ENCODE results near the gene CD276.
"Not testable (repeated sequence)": the region's sequence is repeated elsewhere in the genome, so short reads cannot be mapped to it uniquely, and the experiment has no call there.

The CD276 gene

GRCh38 chr15:73709686-73710085, 25.5 kb downstream of the CD276 start:
- DNase-seq (ENCODE audit: low read depth in 2 of 2), result no peak

- DNase-seq (ENCODE audit: low read depth in 2 of 2), result no peak
These were observed 26.1 kb downstream of the CD276 start for GRCh38 chr15:73710321-73710720.

GRCh38 chr15:73711526-73711925, 27.3 kb downstream of the CD276 start:
- no peak for DNase-seq (ENCODE audit: low read depth in 2 of 2)

GRCh38 chr15:73712107-73712506, 27.9 kb downstream of the CD276 start:
- DNase-seq (ENCODE audit: low read depth in 2 of 2), result no peak

GRCh38 chr15:73714695-73715301, 30.6 kb downstream of the CD276 start:
- no peak for DNase-seq (ENCODE audit: low read depth in 2 of 2)

- DNase-seq (ENCODE audit: low read depth in 2 of 2), result no peak
These were observed 31.2 kb downstream of the CD276 start for GRCh38 chr15:73715417-73715816.

GRCh38 chr15:73716417-73716816, 32.2 kb downstream of the CD276 start:
- DNase-seq (ENCODE audit: low read depth in 2 of 2), result no peak

- DNase-seq (ENCODE audit: low read depth in 2 of 2), result no peak
These were observed 33.0 kb downstream of the CD276 start for GRCh38 chr15:73717206-73717605.

GRCh38 chr15:73717802-73718201, 33.6 kb downstream of the CD276 start:
- DNase-seq (ENCODE audit: low read depth in 2 of 2), result no peak

GRCh38 chr15:73718694-73719093, 34.5 kb downstream of the CD276 start:
- DNase-seq (ENCODE audit: low read depth in 2 of 2), result no peak

GRCh38 chr15:73722425-73722824, 38.2 kb downstream of the CD276 start:
- DNase-seq (ENCODE audit: low read depth in 2 of 2), result no peak

GRCh38 chr15:73723191-73723590, 39.0 kb downstream of the CD276 start:
- DNase-seq (ENCODE audit: low read depth in 2 of 2), result no peak

GRCh38 chr15:73724212-73724611, 40.0 kb downstream of the CD276 start:
- DNase-seq (ENCODE audit: low read depth in 2 of 2), result no peak

GRCh38 chr15:73727330-73727976, 43.3 kb downstream of the CD276 start:
- no peak for DNase-seq (ENCODE audit: low read depth in 2 of 2)

GRCh38 chr15:73732051-73732450, 47.9 kb downstream of the CD276 start:
- not testable (repeated sequence) for DNase-seq (ENCODE audit: low read depth in 2 of 2)

- DNase-seq (ENCODE audit: low read depth in 2 of 2), result no peak
These were observed 48.7 kb downstream of the CD276 start for GRCh38 chr15:73732930-73733329.

- no peak for DNase-seq (ENCODE audit: low read depth in 2 of 2)
These were observed 53.4 kb downstream of the CD276 start for GRCh38 chr15:73737535-73737934.

- no peak for DNase-seq (ENCODE audit: low read depth in 2 of 2)
These were observed 56.2 kb downstream of the CD276 start for GRCh38 chr15:73740152-73741048.

- DNase-seq (ENCODE audit: low read depth in 2 of 2), result no peak
These were observed 57.2 kb downstream of the CD276 start for GRCh38 chr15:73741321-73741836.

GRCh38 chr15:73744293-73744692, 60.1 kb downstream of the CD276 start:
- no peak for DNase-seq (ENCODE audit: low read depth in 2 of 2)

- DNase-seq (ENCODE audit: low read depth in 2 of 2), result no peak
These were observed 60.9 kb downstream of the CD276 start for GRCh38 chr15:73745073-73745472.

- DNase-seq (ENCODE audit: low read depth in 2 of 2), result no peak
These were observed 62.1 kb downstream of the CD276 start for GRCh38 chr15:73746261-73746660.

- no peak for DNase-seq (ENCODE audit: low read depth in 2 of 2)
These were observed 62.7 kb downstream of the CD276 start for GRCh38 chr15:73746883-73747282.
